H1 (cell line): Measurements from ENCODE around the gene TSPEAR. TPM values are rescaled to one million over a fixed set of nuclear protein-coding genes. Genes with fewer than 3 reads are reported as not detected.
A peak's percentile ranks its signal among the peaks of the same experiment; 100 is the strongest.

Experiments used
- CTCF ChIA-PET: fragments of 300-600 bp; sonication (Branson Sonifier 250); formaldehyde crosslinking; loops from one replicate; lab custom pipeline; 2021; ENCODE audit not compliant: partially characterized antibody; lab: Charles Lee
- POLR2A ChIA-PET: fragments of 300-600 bp; sonication (Branson Sonifier 250); formaldehyde crosslinking; loops from one replicate; lab custom pipeline; 2021; ENCODE audit warnings: inconsistent platforms; ENCODE audit not compliant: partially characterized antibody; lab: Charles Lee
- DNase-seq, 2 experiments: peaks; one replicate each; pipeline versions ENCODE4 v3.0.0 to v3.0.0-alpha.2; 2010 to 2022; ENCODE audit warnings: low spot score in 2 of 2, low read depth in 1 of 2, mixed read lengths in 1 of 2
- FAIRE-seq: peaks from 2 replicates; lab custom pipeline; 2011; peaks lifted over from hg19 to GRCh38; lab: Jason Lieb, UNC
- H2AFZ ChIP-seq: 2 replicates; pipeline ENCODE4 v1.8.1; 2012; ENCODE audit warnings: low read length, inconsistent platforms
- H2AK5ac ChIP-seq: 2 replicates; pipeline ENCODE4 v1.6.1; 2013; ENCODE audit warnings: low read depth, low read length
- H2BK120ac ChIP-seq: replicated peaks from 2 replicates; pipeline ENCODE3; 2013; ENCODE audit warnings: low read depth, low read length, inconsistent platforms
- H2BK12ac ChIP-seq: 2 replicates; pipeline ENCODE4 v1.6.1; 2013; ENCODE audit warnings: low read depth, low read length
- H2BK15ac ChIP-seq: 2 replicates; pipeline ENCODE4 v1.6.1; 2013; ENCODE audit warnings: low read length
- H2BK20ac ChIP-seq: 2 replicates; pipeline ENCODE4 v1.6.1; 2013; ENCODE audit warnings: low read length
- H2BK5ac ChIP-seq: 2 replicates; pipeline ENCODE4 v1.6.1; 2013; ENCODE audit warnings: low read depth, low read length
- H3K14ac ChIP-seq: 2 replicates; pipeline ENCODE4 v1.6.1; 2013; ENCODE audit warnings: inconsistent platforms; ENCODE audit not compliant: insufficient read length
- H3K18ac ChIP-seq: 2 replicates; pipeline ENCODE4 v1.6.1; 2013; ENCODE audit warnings: low read length; ENCODE audit errors: extremely low read depth
- H3K23ac ChIP-seq: 2 replicates; pipeline ENCODE4 v1.6.1; 2013; ENCODE audit warnings: inconsistent platforms; ENCODE audit not compliant: insufficient read length
- H3K23me2 ChIP-seq: 2 replicates; pipeline ENCODE4 v1.6.1; 2013; ENCODE audit warnings: low read depth, low read length
- H3K27ac ChIP-seq: 2 replicates; pipeline ENCODE4 v1.6.1; 2011; ENCODE audit warnings: low read depth, low read length, inconsistent platforms
- H3K27me3 ChIP-seq, 4 experiments: replicated peaks in 1 of 4; 1 replicate in 1 of 4; 2 replicates in 3 of 4; pipeline versions ENCODE4 v1.6.1 to v1.8.1; 2011 to 2013; ENCODE audit warnings: low read length in 3 of 4, mild to moderate bottlenecking in 3 of 4, inconsistent platforms in 2 of 4, mixed read lengths in 2 of 4, moderate library complexity in 1 of 4; ENCODE audit not compliant: control insufficient read depth in 3 of 4, insufficient read depth in 3 of 4; ENCODE audit errors: extremely low read depth in 1 of 4
- H3K36me3 ChIP-seq, 4 experiments: 2 replicates each; pipeline versions ENCODE4 v1.6.1 to v1.8.1; 2011 to 2013; ENCODE audit warnings: mild to moderate bottlenecking in 4 of 4, low read length in 3 of 4, moderate library complexity in 2 of 4, control low read depth in 1 of 4, inconsistent platforms in 1 of 4; ENCODE audit not compliant: insufficient read depth in 4 of 4, control insufficient read depth in 2 of 4
- H3K4ac ChIP-seq: replicated peaks from 2 replicates; pipeline ENCODE3; 2013; ENCODE audit warnings: low read length, low read depth, mixed read lengths, inconsistent platforms; ENCODE audit not compliant: insufficient read length
- H3K4me1 ChIP-seq, 4 experiments: replicated peaks in 1 of 4; 1 replicate in 1 of 4; 2 replicates in 3 of 4; pipeline versions ENCODE4 v1.6.1 to v1.8.1; 2011 to 2013; ENCODE audit warnings: low read length in 3 of 4, inconsistent platforms in 2 of 4, mixed read lengths in 1 of 4; ENCODE audit not compliant: insufficient read depth in 4 of 4, control insufficient read depth in 3 of 4
- H3K4me2 ChIP-seq, 2 experiments: 2 replicates each; pipeline versions ENCODE4 v1.6.1 to v1.8.1; 2011 to 2013; ENCODE audit warnings: low read depth in 2 of 2, low read length in 2 of 2, control low read depth in 1 of 2, inconsistent platforms in 1 of 2, mild to moderate bottlenecking in 1 of 2; ENCODE audit not compliant: insufficient read depth in 1 of 2
- H3K4me3 ChIP-seq, 4 experiments: fragments of 200-600, 300-600 bp in 1 of 4; sonication (generic), shearing (Covaris generic), sonication (Bioruptor Twin) in 1 of 4; 2 replicates each; pipeline versions ENCODE4 v1.5.1 to v1.8.1; 2011 to 2016; ENCODE audit warnings: low read length in 4 of 4, low read depth in 3 of 4, control low read depth in 2 of 4, inconsistent platforms in 2 of 4, mild to moderate bottlenecking in 2 of 4, mixed read lengths in 1 of 4, moderate library complexity in 1 of 4; ENCODE audit not compliant: insufficient read depth in 2 of 4; ENCODE audit errors: extremely low read depth in 1 of 4
- H3K56ac ChIP-seq: replicated peaks from 2 replicates; pipeline ENCODE3; 2013; ENCODE audit warnings: low read depth, mild to moderate bottlenecking, mixed read lengths, low read length, inconsistent platforms; ENCODE audit not compliant: insufficient read length
- H3K79me1 ChIP-seq: 2 replicates; pipeline ENCODE4 v1.6.1; 2013; ENCODE audit warnings: low read depth, low read length, control low read depth
- H3K79me2 ChIP-seq, 2 experiments: 2 replicates each; pipeline versions ENCODE4 v1.6.1 to v1.8.1; 2012 to 2013; ENCODE audit warnings: low read length in 2 of 2, mild to moderate bottlenecking in 2 of 2, inconsistent platforms in 1 of 2; ENCODE audit not compliant: insufficient read depth in 2 of 2, control insufficient read depth in 1 of 2
- H3K9ac ChIP-seq, 4 experiments: replicated peaks in 1 of 4; 1 replicate in 1 of 4; 2 replicates in 3 of 4; pipeline versions ENCODE4 v1.6.1 to v1.8.1; 2011 to 2013; ENCODE audit warnings: low read depth in 3 of 4, low read length in 3 of 4, control low read depth in 2 of 4, mild to moderate bottlenecking in 2 of 4, moderate library complexity in 2 of 4, inconsistent platforms in 1 of 4; ENCODE audit errors: extremely low read depth in 1 of 4
- H3K9me3 ChIP-seq, 2 experiments: 2 replicates each; pipeline versions ENCODE4 v1.6.1 to v1.8.1; 2012 to 2013; ENCODE audit warnings: mild to moderate bottlenecking in 2 of 2, moderate library complexity in 2 of 2, control low read depth in 1 of 2, inconsistent platforms in 1 of 2, low read depth in 1 of 2, low read length in 1 of 2, mixed read lengths in 1 of 2; ENCODE audit not compliant: insufficient read depth in 2 of 2
- H4K20me1 ChIP-seq, 2 experiments: replicated peaks in 1 of 2; 2 replicates each; pipeline versions ENCODE3 to v1.8.1; 2011 to 2013; ENCODE audit warnings: inconsistent platforms in 2 of 2, low read length in 2 of 2, mild to moderate bottlenecking in 1 of 2; ENCODE audit not compliant: insufficient read depth in 2 of 2, control insufficient read depth in 1 of 2
- H4K5ac ChIP-seq: 2 replicates; pipeline ENCODE4 v1.6.1; 2013; ENCODE audit warnings: low read length, low read depth, mixed read lengths, inconsistent platforms; ENCODE audit not compliant: insufficient read length
- H4K8ac ChIP-seq: 2 replicates; pipeline ENCODE4 v1.8.0; 2013; ENCODE audit warnings: mild to moderate bottlenecking, moderate library complexity, low read length, inconsistent platforms; ENCODE audit not compliant: insufficient read depth; ENCODE audit errors: extremely low read depth
- H4K91ac ChIP-seq: replicated peaks from 2 replicates; pipeline ENCODE3; 2013; ENCODE audit warnings: low read length, mixed read lengths, inconsistent platforms; ENCODE audit not compliant: insufficient read length
- BACH1 ChIP-seq: IDR thresholded peaks from 2 replicates; pipeline ENCODE4 v1.6.1; 2012; ENCODE audit warnings: low read length, improper control_type of control experiment
- CBX5 ChIP-seq: fragments of 300-800, 300-1000 bp; sonication (generic); IDR thresholded peaks from 2 replicates; pipeline ENCODE4 v1.7.1; 2016; ENCODE audit warnings: antibody characterized with exemption, low read length, low read depth
- RBBP5 ChIP-seq: IDR thresholded peaks from 2 replicates; pipeline ENCODE4 v1.7.1; 2012; ENCODE audit warnings: low read depth, mild to moderate bottlenecking, inconsistent platforms, low read length, moderate library complexity, borderline replicate concordance
- SP2 ChIP-seq: IDR thresholded peaks from 2 replicates; pipeline ENCODE4 v1.6.1; 2012; ENCODE audit warnings: mild to moderate bottlenecking, low read length, inconsistent platforms
- TAF7 ChIP-seq: optimal IDR thresholded peaks from 2 replicates; pipeline ENCODE3; 2011; ENCODE audit warnings: low read depth, mild to moderate bottlenecking, inconsistent platforms, low read length, moderate library complexity, borderline replicate concordance
- TEAD4 ChIP-seq: IDR thresholded peaks from 2 replicates; pipeline ENCODE4 v1.6.1; 2012; ENCODE audit warnings: low read depth, low read length, inconsistent platforms, mixed read lengths
- WGBS, 2 experiments: shearing (Covaris generic) in 1 of 2; methylation state at CpG; one replicate each; pipeline versions ENCODE4 v1.1.6 to v1.1.7; 2013 to 2015; ENCODE audit warnings: low lambda C conversion rate in 2 of 2, mixed read lengths in 2 of 2, inconsistent platforms in 1 of 2, low coverage in 1 of 2, missing lambda C conversion rate in 1 of 2; ENCODE audit not compliant: insufficient replicate concordance in 2 of 2, insufficient coverage in 1 of 2, insufficient read length in 1 of 2; ENCODE audit errors: extremely low coverage in 1 of 2, missing lambda C conversion rate in 1 of 2; 5-methylcytosine and 5-hydroxymethylcytosine counted together
- polyA plus RNA-seq, 7 experiments: library from polyadenylated mRNA; depleted of rRNA in 3 of 7; stranded (reverse) in 5 of 7; unstranded in 2 of 7; fragments of >200 nt in 5 of 7; fragments of 200-250 nt in 2 of 7; gene quantifications; 1 replicate in 5 of 7; 2 replicates in 1 of 7; 4 replicates in 1 of 7; pipeline versions ENCODE4 v1.2.1 to v1.2.3, GENCODE V29; 2011 to 2013; ENCODE audit warnings: missing spikeins in 2 of 7, mixed read lengths in 2 of 7
- total RNA-seq: library from RNA; stranded (reverse); fragmentation: NEBNext Ultra II Directional; extraction: Animal tissue kit (Norgen Biotek cat#: 25700); gene quantifications from 2 replicates; pipeline ENCODE4 v1.2.1, GENCODE V29; 2021

The TSPEAR gene
- total and polyA plus RNA-seq, 2 of the 8 experiments (the other 6 are each of a cell fraction or from before 2014, with no cell fraction given), result 0.58 to 0.89 TPM

- Histone ChIP-seq H3K4me3 (no peak overlapping the region), H3K18ac (no peak overlapping the region), H2BK120ac (no peak overlapping the region), H4K5ac (no peak overlapping the region), H3K9ac (no peak overlapping the region; a peak in 1 of 7 replicates), H3K4ac (no peak overlapping the region), H2BK5ac (no peak overlapping the region), H3K23ac (no peak overlapping the region), H3K4me2 (no peak overlapping the region; a peak in 1 of 4 replicates), H3K79me1 (no peaks in the 10 kb centered on the region), H2AK5ac (no peak overlapping the region), H3K23me2 (no peaks in the 10 kb centered on the region), H3K36me3 (no peaks in the 10 kb centered on the region), H3K79me2 (no peaks in the 10 kb centered on the region), H3K27ac (no peak overlapping the region), H4K20me1 (no peaks in the 10 kb centered on the region), H2BK15ac (no peak overlapping the region), H3K14ac (no peak overlapping the region), H4K91ac (no peak overlapping the region), H2BK12ac (no peak overlapping the region), H3K9me3 (peaks cover 16 to 18% of the 10 kb centered on the region in 2 experiments), H3K4me1 (no peaks in the 10 kb centered on the region; a peak in 1 of 7 replicates), H3K56ac (no peak overlapping the region), H2BK20ac (no peak overlapping the region), H4K8ac (no peak overlapping the region), H3K27me3 (no peaks in the 10 kb centered on the region), H2AFZ (no peak overlapping the region)
- DNase-seq, result peak in 1 of 2 experiments; percentile 32
- FAIRE-seq, result no peak
- ChIA-PET POLR2A (no interaction called here), CTCF (interaction anchor here (0.9 to 2.5 kb wide), 4 partner anchors 7 to 75 kb away, joined by 3 to 9 read pairs (median 4); no protein-coding TSS in a partner anchor)
- WGBS, 2 experiments, result 89% methylated on average over 10 of the region's 10 CpGs; no CpG with 5 or more reads in 1 of the 2 experiments
- TF ChIP-seq CBX5 (no peak), TEAD4 (no peak), BACH1 (no peak), RBBP5 (no peak), TAF7 (no peak), SP2 (no peak)
These were observed 85.1 kb downstream of the TSPEAR start for GRCh38 chr21:44626262-44626661.
